ENCODE measurements around the gene PIGS.

GRCh38 chr17:28537219-28537610 lies 34.1 kb downstream of the PIGS start:
- TF ChIP-seq CTCF (IDR thresholded peaks at IDR 0.05) (no peak), EZH2phosphoT487 (IDR thresholded peaks at IDR 0.05) (no peak), EZH2 (IDR thresholded peaks at IDR 0.05) (no peak)
